Measurements from ENCODE around the gene KIF18B. TPM values are rescaled to one million over a fixed set of nuclear protein-coding genes. Genes with fewer than 3 reads are reported as not detected.

Gene KIF18B
- total RNA-seq, 1 donor from 2014 or later = 1.7 TPM

DNA sequence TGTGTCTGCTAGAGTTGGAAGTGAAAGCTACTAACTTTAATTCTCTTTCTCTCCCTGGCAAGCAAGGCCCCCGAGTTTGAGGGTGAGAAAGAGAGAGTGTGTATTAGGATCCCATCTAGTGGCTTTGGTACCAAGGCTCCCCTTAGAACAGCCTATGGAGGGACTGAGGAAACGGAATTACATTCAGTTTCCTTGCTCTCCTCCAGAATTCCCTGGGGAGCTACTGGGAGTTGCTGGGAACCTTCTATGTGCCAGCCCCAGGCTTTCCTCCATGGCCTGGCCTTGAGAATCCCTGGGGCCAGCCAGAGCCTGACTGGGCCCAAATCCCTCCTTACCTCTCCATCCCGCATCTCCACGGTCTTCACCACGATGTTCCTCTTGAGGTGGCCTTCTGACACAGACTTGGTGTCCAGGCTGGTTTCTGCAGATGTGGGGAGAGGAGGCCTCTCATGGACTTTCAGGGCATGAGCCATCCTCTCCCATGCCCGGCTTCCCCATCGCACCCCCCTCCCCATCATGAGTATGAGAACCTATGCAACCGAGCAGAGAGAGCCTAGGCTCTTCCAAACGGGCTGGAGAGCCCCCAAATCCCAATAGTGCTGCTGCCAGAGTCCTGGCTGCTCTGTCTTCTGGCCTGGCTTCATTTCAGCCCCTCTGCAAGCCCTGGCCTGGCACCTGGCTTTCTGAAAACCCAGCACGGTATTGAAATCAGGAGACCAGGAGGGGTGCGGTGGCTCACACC lies 39.7 kb downstream of the KIF18B start:
- Mint-ChIP-seq H3K27me3 (peaks cover 21% of the 10 kb centered on the region), H3K4me3 (no peak overlapping the region), H3K4me1 (peaks cover 9% of the 10 kb centered on the region), H3K9me3 (no peaks in the 10 kb centered on the region), H3K27ac (no peak overlapping the region), H3K36me3 (ENCODE audit: low read depth) (no peaks in the 10 kb centered on the region)
- ChIA-PET CTCF (interaction anchor here (0.8 kb wide), 1 partner anchor 228 kb away, joined by 4 read pairs; the partner anchor contains the start of gene ACBD4), POLR2A (no interaction called here)
- ATAC-seq (ENCODE audit: low read depth) (no peak), DNase-seq (no peak)
- TF ChIP-seq, protein P1, sequence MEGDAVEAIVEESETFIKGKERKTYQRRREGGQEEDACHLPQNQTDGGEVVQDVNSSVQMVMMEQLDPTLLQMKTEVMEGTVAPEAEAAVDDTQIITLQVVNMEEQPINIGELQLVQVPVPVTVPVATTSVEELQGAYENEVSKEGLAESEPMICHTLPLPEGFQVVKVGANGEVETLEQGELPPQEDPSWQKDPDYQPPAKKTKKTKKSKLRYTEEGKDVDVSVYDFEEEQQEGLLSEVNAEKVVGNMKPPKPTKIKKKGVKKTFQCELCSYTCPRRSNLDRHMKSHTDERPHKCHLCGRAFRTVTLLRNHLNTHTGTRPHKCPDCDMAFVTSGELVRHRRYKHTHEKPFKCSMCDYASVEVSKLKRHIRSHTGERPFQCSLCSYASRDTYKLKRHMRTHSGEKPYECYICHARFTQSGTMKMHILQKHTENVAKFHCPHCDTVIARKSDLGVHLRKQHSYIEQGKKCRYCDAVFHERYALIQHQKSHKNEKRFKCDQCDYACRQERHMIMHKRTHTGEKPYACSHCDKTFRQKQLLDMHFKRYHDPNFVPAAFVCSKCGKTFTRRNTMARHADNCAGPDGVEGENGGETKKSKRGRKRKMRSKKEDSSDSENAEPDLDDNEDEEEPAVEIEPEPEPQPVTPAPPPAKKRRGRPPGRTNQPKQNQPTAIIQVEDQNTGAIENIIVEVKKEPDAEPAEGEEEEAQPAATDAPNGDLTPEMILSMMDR (IDR thresholded peaks at IDR 0.05) = no peak
- intact Hi-C loops (cut with micrococcal nuclease) = no loop called here

DNA sequence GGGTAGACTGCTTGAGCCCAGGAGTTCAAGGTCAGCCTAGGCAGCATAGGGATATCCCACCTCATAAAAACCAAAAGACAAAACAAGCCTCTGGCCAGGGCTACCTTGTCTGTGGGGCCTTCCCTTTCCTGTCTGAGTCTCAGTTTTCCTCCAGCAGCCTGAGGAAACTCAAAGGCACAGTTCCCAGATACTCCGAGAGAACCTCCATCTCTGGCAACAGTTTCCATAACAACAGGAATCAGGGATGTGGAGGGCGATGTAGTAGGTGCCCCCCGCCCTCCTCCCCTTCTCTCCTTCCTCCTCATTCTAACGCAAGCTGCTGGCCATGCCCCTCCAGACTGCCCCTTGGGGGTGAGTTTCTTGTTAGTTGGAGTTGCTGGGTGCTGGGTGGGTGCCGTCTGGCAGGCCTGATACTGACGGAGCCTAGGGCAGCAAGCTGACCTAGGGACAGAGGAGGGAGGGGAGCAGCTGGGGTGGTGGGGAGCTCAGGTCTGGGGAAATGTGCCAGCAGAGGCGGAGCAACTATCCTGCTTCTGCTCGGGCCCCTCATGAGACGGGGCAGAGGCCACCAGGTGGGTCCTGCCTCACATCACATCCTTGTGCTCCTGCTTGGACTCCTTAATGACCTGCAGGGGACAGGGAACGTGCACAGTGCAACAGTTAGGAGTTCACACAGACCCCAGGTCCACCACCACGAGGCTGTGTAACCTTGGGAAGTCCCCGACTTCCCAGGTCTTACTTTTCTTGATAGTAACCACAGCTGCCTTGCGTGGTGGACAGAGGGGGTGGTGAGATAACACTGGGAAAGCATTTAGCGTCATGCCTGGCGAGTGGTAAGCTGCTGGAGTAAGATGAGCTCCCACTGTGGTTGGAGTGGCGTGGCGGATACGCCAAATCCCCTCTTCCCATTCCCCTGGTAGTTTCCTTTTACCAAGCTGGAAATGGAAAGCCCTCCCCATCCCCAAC lies 40.5 kb downstream of the KIF18B start:
- Mint-ChIP-seq H3K9me3 (no peaks in the 10 kb centered on the region), H3K36me3 (ENCODE audit: low read depth) (no peaks in the 10 kb centered on the region), H3K4me3 (no peak overlapping the region), H3K27ac (no peak overlapping the region), H3K4me1 (peaks cover 9% of the 10 kb centered on the region), H3K27me3 (peaks cover 15% of the 10 kb centered on the region)
- TF ChIP-seq, protein P1 (IDR thresholded peaks at IDR 0.05) = no peak
- intact Hi-C loops (cut with micrococcal nuclease) = no loop called here
- ChIA-PET POLR2A (no interaction called here), CTCF (interaction anchor here (0.8 kb wide), 1 partner anchor 229 kb away, joined by 4 read pairs; the partner anchor contains the start of gene ACBD4)
- ATAC-seq (ENCODE audit: low read depth) = no peak
- DNase-seq = no peak

DNA sequence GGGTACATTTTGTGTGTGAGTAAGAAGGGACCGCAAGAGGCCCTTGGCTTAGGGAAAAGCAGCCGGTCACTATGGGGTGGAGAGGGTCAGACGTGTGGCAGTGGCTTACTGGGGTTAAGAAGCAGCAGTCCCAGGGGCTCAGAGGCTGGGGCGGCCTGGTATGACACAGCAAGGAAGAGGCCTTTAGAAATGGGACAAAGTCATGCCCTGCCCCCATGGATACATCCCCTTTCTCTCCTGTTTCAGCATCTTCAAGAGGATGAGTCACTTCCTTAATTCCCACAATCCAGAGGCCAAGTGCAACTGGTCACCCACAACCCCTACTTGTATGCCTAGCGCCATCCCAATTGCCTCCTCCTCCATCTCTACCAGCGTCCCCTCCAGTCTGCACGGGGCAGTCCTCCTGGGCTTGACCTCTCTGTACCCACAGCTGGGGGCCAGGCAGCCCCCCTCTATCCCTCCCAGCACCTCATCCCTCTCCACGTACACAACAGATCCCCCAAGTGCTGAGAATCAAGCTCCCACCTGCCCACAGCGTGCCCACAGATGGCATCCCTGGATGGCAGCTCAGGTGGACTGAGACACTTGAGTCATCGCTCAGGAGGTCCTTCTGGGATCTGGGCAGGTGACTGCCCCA lies 41.4 kb downstream of the KIF18B start:
- no peaks in the 10 kb centered on the region for H3K9me3 Mint-ChIP-seq
- intact Hi-C loops (cut with micrococcal nuclease) = no loop called here
- ATAC-seq (ENCODE audit: low read depth) (no peak), DNase-seq (no peak)
- TF ChIP-seq, protein P1 (IDR thresholded peaks at IDR 0.05) = no peak
- H3K4me3 Mint-ChIP-seq = no peak overlapping the region
- H3K4me1 Mint-ChIP-seq = peaks cover 5% of the 10 kb centered on the region
- no peaks in the 10 kb centered on the region for H3K36me3 Mint-ChIP-seq (ENCODE audit: low read depth)
- no peak overlapping the region for H3K27ac Mint-ChIP-seq
- POLR2A ChIA-PET = no interaction called here
- CTCF ChIA-PET = no interaction called here
- H3K27me3 Mint-ChIP-seq = peaks cover 13% of the 10 kb centered on the region

DNA sequence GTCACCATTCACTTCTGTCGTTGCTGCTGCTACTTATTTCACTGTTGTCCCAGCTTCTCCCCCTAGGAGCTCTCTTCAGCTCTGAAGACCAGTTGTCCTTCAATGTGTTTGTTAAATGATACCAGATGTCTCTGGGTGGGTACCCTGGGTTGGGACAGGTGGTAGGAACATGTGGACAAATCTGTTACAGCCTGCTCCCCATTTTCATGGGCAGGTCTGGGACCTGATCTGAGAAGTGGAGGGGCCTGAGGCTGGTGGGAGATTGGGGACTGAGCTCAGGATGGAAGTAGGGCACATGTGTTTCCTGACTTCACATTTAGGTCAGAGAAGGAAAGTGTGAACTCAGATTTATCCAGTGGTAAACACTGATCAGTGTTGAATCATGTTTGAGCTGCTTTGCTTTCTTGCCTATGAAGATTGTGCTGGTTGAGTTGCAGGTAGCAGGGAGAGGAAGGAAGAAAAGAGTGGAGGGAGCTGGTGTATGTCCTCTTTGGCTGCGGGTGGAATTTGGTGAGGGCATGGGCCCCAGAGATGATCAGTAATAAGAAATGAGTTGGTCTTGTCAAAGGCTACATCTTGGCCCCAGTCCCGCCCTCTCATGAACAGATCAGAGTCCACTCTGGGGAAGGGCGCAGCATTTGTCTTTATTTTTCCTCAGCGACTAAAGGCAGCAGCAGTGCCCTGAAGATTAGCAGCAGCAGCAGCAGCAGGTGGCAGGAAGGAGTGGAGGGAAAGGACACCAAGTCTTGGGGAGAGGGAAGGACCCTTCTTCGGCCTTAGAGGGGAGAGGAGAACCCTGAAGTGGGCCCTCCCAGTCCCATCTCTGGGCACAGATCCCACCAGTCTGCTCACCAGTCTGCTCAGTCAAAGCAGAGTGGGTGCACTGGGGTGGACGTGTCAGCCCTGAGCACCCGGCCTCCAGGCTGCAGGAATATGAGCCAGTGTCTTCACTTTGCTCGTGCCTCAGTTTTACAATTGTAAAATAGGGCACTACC lies 42.3 kb downstream of the KIF18B start:
- H3K27ac Mint-ChIP-seq = no peak overlapping the region
- POLR2A ChIA-PET = interaction anchor here (0.5 kb wide), 1 partner anchor 196 kb away, joined by 12 read pairs; no protein-coding TSS in a partner anchor
- no peaks in the 10 kb centered on the region for H3K36me3 Mint-ChIP-seq (ENCODE audit: low read depth)
- intact Hi-C loops (cut with micrococcal nuclease) = no loop called here
- TF ChIP-seq, protein P1 (IDR thresholded peaks at IDR 0.05) = no peak
- peaks cover 2% of the 10 kb centered on the region for H3K4me1 Mint-ChIP-seq
- H3K4me3 Mint-ChIP-seq = no peak overlapping the region
- ATAC-seq (ENCODE audit: low read depth) (no peak), DNase-seq (no peak)
- no peaks in the 10 kb centered on the region for H3K9me3 Mint-ChIP-seq
- H3K27me3 Mint-ChIP-seq = peaks cover 4% of the 10 kb centered on the region
- CTCF ChIA-PET = no interaction called here
